Endothelial cell (in vitro differentiated cells): ENCODE data around the gene TMEM179. TPM values are rescaled to one million over a fixed set of nuclear protein-coding genes. Genes with fewer than 3 reads are reported as not detected.

Source experiments
- DNase-seq: peaks from one replicate; pipeline ENCODE4 v3.0.0; 2021; ENCODE audit warnings: low spot score
- H3K27ac Mint-ChIP-seq: one replicate; pipeline ENCODE4 v1.8.0; 2021; ENCODE audit warnings: mixed read lengths, inconsistent platforms; ENCODE audit not compliant: unreplicated experiment
- H3K27me3 Mint-ChIP-seq: one replicate; pipeline ENCODE4 v1.8.0; 2021; ENCODE audit warnings: mild to moderate bottlenecking, moderate library complexity, mixed read lengths, inconsistent platforms; ENCODE audit not compliant: unreplicated experiment
- H3K36me3 Mint-ChIP-seq: one replicate; pipeline ENCODE4 v1.8.0; 2021; ENCODE audit warnings: mild to moderate bottlenecking, low read depth, mixed read lengths, inconsistent platforms; ENCODE audit not compliant: unreplicated experiment
- H3K4me1 Mint-ChIP-seq: one replicate; pipeline ENCODE4 v1.8.0; 2021; ENCODE audit warnings: mild to moderate bottlenecking, mixed read lengths, inconsistent platforms; ENCODE audit not compliant: unreplicated experiment
- H3K4me3 Mint-ChIP-seq: one replicate; pipeline ENCODE4 v1.8.0; 2021; ENCODE audit warnings: mild to moderate bottlenecking, mixed read lengths, inconsistent platforms; ENCODE audit not compliant: unreplicated experiment
- H3K9me3 Mint-ChIP-seq: one replicate; pipeline ENCODE4 v1.8.0; 2021; ENCODE audit warnings: mixed read lengths, inconsistent platforms; ENCODE audit not compliant: unreplicated experiment
- total RNA-seq: library from RNA; stranded (reverse); fragmentation: NEBNext Ultra II Directional; extraction: Animal tissue kit (Norgen Biotek cat#: 25700); gene quantifications from one replicate; pipeline ENCODE4 v1.2.1, GENCODE V29; 2021; ENCODE audit not compliant: unreplicated experiment
- TF ChIP-seq, protein P1 (sequence below): fragments of 200-600 bp; sonication (generic); IDR thresholded peaks from one replicate; pipeline ENCODE4 v1.5.0; 2021; ENCODE audit warnings: antibody characterized with exemption; ENCODE audit not compliant: unreplicated experiment

The TMEM179 gene
- total RNA-seq, 1 donor from 2014 or later: 0.54 TPM

DNA sequence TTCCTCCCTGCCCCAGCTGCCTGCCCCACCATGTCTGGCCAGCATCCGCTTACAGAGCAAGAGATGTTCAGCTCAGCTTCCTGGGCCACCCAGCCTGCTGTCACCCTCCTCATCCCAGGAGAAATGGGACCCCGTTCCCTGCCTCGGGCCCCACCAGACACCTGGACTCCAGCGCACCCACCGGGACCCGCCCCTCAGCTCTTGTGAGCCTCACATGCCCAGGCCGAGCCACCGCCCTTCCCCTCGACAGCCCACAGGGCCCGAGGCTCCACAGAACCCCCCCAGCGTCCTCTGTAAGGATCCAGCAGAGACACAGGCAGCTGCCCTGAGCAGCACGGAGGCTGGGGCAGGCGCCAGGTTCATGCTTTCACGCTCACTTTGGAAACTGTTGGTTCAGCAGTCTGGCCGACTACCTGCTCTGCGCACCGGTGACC, 43.4 kb downstream of the TMEM179 start:
- H3K4me1 Mint-ChIP-seq: no peaks in the 10 kb centered on the region
- H3K27ac Mint-ChIP-seq: no peak overlapping the region
- no peaks in the 10 kb centered on the region for H3K36me3 Mint-ChIP-seq
- no peaks in the 10 kb centered on the region for H3K9me3 Mint-ChIP-seq
- H3K27me3 Mint-ChIP-seq: peaks cover 9% of the 10 kb centered on the region
- H3K4me3 Mint-ChIP-seq: no peak overlapping the region
- TF ChIP-seq, protein P1, sequence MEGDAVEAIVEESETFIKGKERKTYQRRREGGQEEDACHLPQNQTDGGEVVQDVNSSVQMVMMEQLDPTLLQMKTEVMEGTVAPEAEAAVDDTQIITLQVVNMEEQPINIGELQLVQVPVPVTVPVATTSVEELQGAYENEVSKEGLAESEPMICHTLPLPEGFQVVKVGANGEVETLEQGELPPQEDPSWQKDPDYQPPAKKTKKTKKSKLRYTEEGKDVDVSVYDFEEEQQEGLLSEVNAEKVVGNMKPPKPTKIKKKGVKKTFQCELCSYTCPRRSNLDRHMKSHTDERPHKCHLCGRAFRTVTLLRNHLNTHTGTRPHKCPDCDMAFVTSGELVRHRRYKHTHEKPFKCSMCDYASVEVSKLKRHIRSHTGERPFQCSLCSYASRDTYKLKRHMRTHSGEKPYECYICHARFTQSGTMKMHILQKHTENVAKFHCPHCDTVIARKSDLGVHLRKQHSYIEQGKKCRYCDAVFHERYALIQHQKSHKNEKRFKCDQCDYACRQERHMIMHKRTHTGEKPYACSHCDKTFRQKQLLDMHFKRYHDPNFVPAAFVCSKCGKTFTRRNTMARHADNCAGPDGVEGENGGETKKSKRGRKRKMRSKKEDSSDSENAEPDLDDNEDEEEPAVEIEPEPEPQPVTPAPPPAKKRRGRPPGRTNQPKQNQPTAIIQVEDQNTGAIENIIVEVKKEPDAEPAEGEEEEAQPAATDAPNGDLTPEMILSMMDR: no peak
- DNase-seq: no peak

DNA sequence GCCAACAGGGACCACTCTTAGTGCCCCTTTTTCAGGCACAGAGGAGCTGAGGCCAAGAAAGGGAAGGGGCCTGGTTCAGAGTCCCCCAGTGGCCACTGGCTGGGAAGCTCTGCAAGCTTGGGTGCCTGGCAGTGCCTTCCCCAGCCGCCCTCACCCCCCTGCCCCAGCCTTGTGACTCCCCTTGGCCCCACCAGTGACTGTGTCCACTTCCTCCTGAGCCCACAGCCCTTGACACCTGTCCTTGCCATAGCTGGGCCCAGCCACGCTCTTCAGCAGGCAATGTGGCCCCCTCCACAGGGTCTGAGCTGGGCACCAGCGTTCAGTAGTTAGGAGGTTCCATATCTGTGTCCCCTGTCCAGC, 44.0 kb downstream of the TMEM179 start:
- Mint-ChIP-seq H3K4me3 (no peak overlapping the region), H3K36me3 (no peaks in the 10 kb centered on the region), H3K27ac (no peak overlapping the region), H3K4me1 (no peaks in the 10 kb centered on the region), H3K27me3 (peaks cover 7% of the 10 kb centered on the region), H3K9me3 (no peaks in the 10 kb centered on the region)
- TF ChIP-seq, protein P1: no peak
- no peak for DNase-seq

DNA sequence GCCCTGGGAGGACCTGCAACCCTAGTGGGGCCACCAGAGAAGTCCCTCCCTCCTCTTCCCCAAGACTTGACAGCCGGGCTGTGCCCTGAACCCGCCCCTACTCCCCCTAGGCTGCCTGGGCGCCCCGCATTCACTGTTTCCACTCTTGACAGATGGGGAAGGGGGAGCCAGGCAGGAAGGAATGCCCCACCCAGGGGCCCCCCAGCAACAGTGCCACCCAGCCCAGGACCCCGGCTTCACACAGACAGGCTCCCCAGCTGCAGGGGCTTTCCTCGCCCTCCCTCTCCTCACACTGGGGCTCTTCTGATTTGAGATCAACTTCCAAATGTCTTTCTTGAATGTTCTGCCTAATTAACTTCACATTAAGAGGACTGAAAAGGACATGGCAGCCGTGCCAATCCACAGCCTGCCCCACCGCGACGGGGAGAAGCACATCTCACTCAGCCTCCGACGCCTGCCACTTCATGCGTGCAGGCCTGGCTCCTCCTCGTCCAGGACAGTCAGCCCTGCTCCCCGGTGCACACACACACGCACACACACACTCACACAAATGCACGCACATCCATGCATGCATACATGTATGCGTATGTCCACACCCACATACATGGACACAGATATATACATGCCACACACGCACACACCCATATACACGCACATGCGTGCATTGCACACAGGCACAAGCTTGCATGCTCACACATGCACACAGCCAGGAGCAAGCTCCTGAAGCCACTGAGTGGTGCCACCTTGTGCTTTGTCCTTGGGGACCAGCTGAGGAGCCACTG, 44.6 kb downstream of the TMEM179 start:
- Mint-ChIP-seq H3K27ac (no peak overlapping the region), H3K36me3 (no peaks in the 10 kb centered on the region), H3K9me3 (no peaks in the 10 kb centered on the region), H3K27me3 (peaks cover 8% of the 10 kb centered on the region), H3K4me3 (no peak overlapping the region), H3K4me1 (no peaks in the 10 kb centered on the region)
- TF ChIP-seq, protein P1: no peak
- DNase-seq: no peak

DNA sequence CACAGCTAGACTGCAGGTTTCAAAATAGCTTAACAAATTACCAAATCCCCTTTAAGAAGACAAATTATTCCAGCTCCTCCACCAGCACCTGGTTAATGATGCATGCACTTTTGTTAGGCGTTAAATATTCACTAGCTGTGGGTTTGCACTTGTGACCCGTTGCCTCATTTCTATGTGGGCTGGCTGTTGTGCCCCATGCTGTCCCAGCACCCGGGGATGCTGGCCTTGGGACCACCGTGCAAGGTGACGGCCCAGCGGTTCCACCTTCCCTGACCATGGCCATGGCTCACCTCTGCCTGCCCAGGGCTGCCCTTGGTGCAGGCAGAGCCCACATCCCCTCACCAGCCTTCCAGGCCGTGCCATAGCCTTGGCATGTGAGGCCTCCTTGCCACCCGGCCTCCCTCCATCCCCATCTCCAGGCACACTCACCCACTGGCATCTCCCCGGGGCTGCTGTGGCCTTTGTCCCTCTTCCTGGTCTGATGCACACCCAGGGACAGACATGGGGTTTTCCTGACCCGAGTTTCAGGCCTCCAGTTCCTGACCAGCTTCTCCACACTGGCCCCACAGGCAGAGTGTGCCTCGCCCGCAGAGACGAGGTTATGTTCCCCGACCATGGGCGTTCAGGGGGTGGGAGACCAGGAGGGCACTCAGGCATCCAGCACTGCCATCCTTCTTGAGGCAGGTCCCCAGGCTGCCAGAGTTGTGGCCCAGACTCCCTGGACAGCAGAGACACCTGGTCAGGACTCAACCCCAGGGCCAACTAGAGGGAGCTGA, 45.4 kb downstream of the TMEM179 start:
- H3K9me3 Mint-ChIP-seq: no peaks in the 10 kb centered on the region
- no peaks in the 10 kb centered on the region for H3K4me1 Mint-ChIP-seq
- TF ChIP-seq, protein P1: no peak
- H3K4me3 Mint-ChIP-seq: no peak overlapping the region
- H3K27me3 Mint-ChIP-seq: peaks cover 8% of the 10 kb centered on the region
- no peak overlapping the region for H3K27ac Mint-ChIP-seq
- no peaks in the 10 kb centered on the region for H3K36me3 Mint-ChIP-seq
- DNase-seq: no peak
